ES-I3 (cell line): ENCODE data around the gene AQP9.

Source experiments
- H3K36me3 ChIP-seq: 2 replicates; pipeline ENCODE4 v1.6.1; 2013; ENCODE audit warnings: mild to moderate bottlenecking, low read length, control low read depth, moderate library complexity; ENCODE audit not compliant: insufficient read depth
- H3K4me1 ChIP-seq: 2 replicates; pipeline ENCODE4 v1.6.1; 2013; ENCODE audit warnings: mild to moderate bottlenecking, control low read depth, low read length; ENCODE audit not compliant: insufficient read depth
- H3K9ac ChIP-seq: 2 replicates; pipeline ENCODE4 v1.6.1; 2013; ENCODE audit warnings: low read depth, mild to moderate bottlenecking, low read length, moderate library complexity
- H3K9me3 ChIP-seq: 2 replicates; pipeline ENCODE4 v1.6.1; 2013; ENCODE audit warnings: mild to moderate bottlenecking, low read length, moderate library complexity; ENCODE audit not compliant: control insufficient read depth, insufficient read depth

Gene AQP9

DNA sequence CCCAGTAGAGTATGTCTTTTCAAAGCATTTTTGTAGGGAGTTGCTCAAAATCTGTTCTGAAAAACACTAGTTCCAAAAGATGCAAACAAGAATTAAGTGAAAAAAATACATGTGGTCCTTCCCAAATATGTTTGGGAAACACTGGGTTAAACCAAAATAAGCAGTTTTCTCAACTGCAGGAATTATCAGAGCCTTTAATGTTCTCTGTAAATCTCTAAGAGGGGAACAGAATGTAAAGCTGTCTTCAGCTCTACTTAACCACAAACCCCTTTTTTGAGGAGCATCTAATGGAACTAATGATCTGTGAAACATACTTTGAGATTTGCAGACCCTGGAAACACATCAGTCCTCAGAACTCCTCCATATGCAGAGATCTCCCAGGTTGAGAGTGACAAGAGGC is 9.9 kb downstream of the AQP9 start:
- Histone ChIP-seq H3K4me1 (no peaks in the 10 kb centered on the region), H3K36me3 (no peaks in the 10 kb centered on the region), H3K9ac (no peak overlapping the region), H3K9me3 (no peaks in the 10 kb centered on the region)

DNA sequence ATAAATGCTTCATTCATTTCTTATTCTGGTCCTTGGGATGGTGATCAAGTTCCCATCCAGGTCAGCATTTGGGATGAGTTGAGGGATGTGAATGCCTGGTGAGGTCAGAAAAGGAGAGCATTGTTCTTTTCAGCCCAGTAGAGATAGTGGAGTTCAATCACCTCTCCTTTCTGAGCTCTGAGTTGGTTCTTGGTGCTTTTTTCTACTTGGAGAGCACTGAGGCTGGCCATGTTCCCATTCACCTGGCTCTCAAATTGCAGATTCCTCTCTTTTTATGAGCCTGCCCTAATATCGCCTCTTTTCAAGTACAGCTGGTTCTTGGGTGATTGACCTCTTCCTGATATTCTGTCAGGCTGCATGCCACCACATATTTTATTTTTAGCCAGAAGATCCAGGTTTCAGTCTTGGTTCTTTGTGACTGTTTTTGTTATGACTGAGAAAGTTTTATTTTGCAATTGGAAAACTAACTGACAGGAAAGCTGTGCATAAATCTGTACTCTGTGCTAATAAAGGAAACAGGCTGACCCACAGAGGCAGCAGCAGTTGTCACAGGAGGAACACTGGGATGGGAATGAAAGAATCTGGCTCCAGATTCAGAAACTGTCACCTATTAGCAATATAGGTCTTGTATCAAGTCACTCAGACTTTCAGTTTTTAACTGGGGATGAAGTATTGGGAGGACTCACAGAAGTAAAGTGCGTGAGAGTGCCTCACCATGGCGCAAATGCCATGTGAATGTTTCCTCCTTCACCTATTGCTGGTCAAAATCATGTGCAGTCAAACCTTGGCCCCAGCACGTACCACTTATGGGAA is 10.7 kb downstream of the AQP9 start:
- Histone ChIP-seq H3K9me3 (no peaks in the 10 kb centered on the region), H3K36me3 (no peaks in the 10 kb centered on the region), H3K4me1 (no peaks in the 10 kb centered on the region)

DNA sequence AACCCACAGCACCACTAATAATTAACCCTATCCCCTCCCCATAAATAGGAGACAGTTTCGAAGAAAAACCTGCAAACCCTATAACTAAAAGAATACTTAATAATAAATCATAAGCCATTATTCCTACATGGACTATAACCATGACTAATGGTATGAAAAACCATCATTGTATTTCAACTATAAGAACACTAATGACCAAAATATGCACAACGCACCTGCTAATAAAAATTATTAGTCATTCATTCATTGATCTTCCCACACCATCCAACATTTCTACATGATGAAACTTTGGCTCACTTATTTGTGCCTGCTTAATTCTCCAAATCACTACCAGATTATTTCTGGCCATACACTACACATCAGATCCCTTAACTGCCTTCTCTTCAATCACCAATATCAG is 16.6 kb downstream of the AQP9 start:
- no peaks in the 10 kb centered on the region for H3K9me3 ChIP-seq
- H3K36me3 ChIP-seq = no peaks in the 10 kb centered on the region
- H3K9ac ChIP-seq = no peak overlapping the region
- no peaks in the 10 kb centered on the region for H3K4me1 ChIP-seq

More for the DNA sequence above, 10.7 kb downstream of the AQP9 start:
- no peak overlapping the region for H3K9ac ChIP-seq

DNA sequence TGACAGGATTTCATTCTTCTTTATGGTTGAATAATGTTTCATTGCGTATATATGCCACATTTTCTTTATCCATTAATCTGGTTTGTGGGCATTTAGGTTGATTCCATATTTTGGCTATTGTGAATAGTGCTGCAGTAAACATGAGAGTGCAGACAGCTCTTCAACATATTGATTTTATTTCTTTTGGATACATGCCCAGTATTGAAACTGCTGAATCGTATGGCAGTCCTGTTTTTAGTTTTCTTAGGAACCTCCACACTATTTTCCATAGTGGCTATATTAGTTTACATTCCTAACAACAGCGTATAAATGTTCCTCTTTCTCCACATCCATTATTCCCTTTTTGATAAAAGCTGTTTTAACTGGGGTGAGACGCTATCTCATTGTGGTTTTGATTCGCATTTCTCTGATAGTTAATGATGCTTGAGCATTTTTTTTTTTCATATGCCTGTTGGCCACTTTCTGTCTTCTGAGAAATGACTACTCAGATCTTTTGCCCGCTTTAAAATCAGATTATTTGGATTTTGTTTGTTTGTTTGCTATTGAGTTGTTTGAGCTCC is 21.7 kb downstream of the AQP9 start:
- H3K9me3 ChIP-seq = no peaks in the 10 kb centered on the region
- H3K4me1 ChIP-seq = no peaks in the 10 kb centered on the region
- H3K36me3 ChIP-seq = no peaks in the 10 kb centered on the region
- H3K9ac ChIP-seq = no peak overlapping the region

DNA sequence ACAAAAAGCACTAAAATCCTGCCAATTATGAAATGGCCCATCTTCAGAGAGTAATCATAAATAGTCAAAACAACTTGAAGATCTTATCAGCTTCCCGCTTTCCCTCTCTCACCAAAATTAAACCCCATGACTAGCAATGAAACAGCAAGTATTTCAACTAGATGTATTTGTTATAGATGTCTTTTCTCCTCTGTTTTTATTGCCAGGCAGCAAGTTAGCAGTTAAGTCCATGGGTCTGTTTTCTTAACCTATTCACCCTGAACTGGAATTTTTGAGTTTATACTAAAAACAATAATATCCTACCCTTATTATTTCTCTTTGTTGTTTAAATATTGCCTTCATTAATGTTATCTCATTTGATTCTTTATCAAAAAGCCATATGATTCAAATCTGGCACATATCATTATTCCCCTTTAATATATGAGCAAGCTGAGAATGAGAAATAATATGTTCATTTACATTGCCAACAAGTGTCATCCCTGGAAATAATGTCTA is 23.3 kb downstream of the AQP9 start:
- H3K9ac ChIP-seq = no peak overlapping the region
- H3K9me3 ChIP-seq = no peaks in the 10 kb centered on the region
- no peaks in the 10 kb centered on the region for H3K4me1 ChIP-seq
- no peaks in the 10 kb centered on the region for H3K36me3 ChIP-seq

DNA sequence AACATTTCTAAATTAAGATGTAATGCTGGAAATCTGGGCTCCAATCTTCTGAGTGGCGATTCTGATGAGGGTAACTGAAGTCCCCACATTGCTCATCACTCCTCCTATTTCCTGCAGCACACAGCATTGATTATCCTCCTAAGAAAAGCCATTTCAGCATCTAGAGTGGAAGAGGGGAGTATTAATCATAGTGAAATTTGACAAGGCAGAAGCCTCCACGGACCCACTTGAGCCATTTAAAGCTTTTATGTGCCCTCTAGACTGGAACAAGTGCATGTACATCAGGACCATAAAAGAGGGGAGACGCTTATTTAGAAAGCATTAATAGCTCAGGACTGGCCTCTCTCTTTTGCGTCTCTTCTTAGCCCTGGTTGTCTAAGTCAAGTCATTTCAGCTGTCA is 25.8 kb downstream of the AQP9 start:
- Histone ChIP-seq H3K4me1 (no peaks in the 10 kb centered on the region), H3K36me3 (no peaks in the 10 kb centered on the region), H3K9ac (no peak overlapping the region), H3K9me3 (no peaks in the 10 kb centered on the region)

DNA sequence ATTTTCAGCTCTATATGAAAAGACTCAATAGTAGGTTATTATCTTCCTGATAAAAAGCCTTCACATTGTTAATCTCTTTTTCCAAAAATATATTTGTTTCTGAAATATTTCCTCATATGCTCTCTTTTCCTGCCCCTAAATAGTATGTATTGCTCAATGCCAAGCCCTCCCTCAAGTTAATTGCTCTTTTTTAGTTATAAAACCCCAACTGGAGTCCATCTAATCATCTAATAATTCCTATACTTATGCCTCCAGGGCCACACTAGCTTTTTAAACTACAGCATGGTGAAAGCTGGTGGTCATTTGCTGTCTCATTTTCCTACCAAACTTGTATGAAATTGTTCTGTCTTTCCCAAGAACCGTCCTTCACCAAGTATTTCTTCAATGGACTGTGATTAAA is 26.7 kb downstream of the AQP9 start:
- no peaks in the 10 kb centered on the region for H3K4me1 ChIP-seq
- H3K9me3 ChIP-seq = no peaks in the 10 kb centered on the region
- no peaks in the 10 kb centered on the region for H3K36me3 ChIP-seq
- no peak overlapping the region for H3K9ac ChIP-seq

DNA sequence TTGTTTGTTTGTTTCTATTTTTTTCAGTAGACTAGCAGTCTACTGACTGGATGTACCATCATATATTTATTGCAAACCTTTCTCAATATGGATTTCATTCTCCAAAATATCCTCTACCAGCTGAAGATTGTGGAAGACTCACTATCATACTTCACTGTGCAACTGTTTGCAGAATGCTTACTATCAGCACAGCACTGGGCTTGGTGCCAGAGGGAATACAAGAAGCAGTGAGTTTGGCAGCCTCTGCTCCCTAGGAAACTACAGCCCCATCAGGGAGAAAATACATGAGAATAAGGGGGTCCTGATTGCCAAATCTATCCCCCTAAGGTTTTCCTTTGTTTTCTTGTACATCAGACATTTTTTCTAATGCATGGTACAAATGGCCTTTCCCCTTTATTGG is 27.5 kb downstream of the AQP9 start:
- no peaks in the 10 kb centered on the region for H3K9me3 ChIP-seq
- no peaks in the 10 kb centered on the region for H3K36me3 ChIP-seq
- no peak overlapping the region for H3K9ac ChIP-seq
- H3K4me1 ChIP-seq = no peaks in the 10 kb centered on the region

DNA sequence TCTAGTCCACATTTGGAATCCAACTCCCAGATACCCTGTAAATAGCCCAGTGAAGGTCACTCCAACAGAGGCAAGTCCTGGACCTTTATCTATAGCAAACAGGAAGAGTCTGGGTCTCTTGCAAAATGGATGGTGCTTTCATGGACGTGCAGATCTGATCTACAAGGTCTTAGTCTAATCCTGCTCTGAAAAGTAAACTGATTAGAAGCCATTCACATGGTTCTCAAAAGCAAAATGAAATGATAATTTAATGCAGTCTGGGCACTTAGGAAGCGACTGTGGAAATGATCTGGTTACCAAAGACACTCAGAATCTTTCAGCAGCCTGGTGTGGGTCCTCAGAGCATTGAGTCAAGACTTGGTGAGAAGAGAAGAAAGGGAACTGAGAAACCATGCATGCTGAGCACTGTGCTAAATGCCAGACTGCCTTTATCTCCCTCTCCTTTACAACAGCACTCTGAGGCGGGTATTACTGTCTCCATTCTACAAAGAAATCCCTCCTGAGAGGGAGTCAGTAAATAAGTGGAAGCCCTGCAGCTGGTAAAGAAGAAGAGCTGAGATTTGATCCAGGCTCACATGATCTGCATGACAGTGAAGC is 29.0 kb downstream of the AQP9 start:
- Histone ChIP-seq H3K9me3 (no peaks in the 10 kb centered on the region), H3K4me1 (no peaks in the 10 kb centered on the region), H3K9ac (no peak overlapping the region), H3K36me3 (no peaks in the 10 kb centered on the region)

DNA sequence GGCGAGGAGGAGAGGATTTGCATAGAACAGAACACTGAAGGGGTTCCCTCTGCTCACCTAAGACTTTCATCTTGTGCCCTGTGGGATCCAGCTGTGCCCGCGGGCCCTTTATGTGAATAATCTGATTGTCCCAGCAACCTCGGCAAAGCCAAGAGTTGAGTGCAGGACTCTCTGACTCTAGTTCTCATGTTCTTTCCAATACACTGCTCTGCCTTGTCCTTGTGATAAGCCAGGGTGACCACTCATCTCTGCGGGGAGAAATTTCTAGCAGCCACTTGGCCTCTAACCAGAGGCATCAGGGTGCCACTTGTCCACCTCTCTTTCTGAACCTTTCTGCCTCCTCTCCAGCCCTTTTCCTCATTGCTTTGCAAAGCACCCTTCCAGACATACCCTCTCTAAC is 31.8 kb downstream of the AQP9 start:
- no peaks in the 10 kb centered on the region for H3K4me1 ChIP-seq
- H3K9ac ChIP-seq = no peak overlapping the region
- H3K36me3 ChIP-seq = no peaks in the 10 kb centered on the region
- no peaks in the 10 kb centered on the region for H3K9me3 ChIP-seq

DNA sequence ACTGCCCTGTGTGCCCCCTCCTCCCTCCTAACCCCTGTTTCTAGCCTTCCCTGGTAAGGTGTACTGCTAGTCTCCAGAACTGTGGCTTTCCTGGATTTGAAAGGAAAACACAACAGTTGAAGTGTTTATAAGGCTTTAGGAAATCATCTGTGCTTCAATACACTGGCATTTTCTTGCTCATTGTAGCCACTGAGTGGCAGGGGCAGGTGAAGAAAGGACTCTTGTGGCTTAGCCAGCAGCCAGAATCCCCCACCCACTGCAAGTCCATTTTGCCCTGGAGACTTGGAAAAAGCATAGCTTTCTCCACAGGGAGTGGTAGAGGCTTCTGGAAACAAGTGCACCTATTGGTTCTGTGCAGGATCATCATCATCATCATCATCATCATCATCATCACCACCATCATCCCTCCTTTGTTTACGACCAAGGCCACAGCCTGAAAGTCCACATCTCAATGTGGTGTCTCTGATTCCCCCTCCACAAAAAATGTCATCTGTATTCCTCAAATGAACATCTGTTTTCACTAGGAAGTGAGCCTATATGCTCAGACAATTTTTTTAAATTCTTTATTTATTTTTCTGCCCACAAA is 33.4 kb downstream of the AQP9 start:
- H3K9ac ChIP-seq = no peak overlapping the region
- H3K4me1 ChIP-seq = no peaks in the 10 kb centered on the region
- H3K9me3 ChIP-seq = no peaks in the 10 kb centered on the region
- H3K36me3 ChIP-seq = no peaks in the 10 kb centered on the region

DNA sequence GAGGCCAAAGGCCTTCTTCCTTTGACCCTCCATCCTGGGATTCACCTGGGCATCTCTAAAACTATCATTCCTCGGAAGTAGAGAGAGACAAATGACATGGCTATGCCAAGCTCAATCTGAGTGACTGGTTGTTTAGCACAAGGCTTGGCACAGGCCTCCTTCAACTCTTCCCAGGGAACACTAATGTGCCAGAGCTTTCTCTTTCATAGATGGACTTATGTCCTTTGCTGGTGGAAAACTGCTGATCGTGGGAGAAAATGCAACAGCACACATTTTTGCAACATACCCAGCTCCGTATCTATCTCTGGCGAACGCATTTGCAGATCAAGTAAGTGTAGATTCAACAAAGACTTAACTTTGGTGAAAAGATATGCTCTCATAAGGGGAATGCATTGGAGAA is 36.5 kb downstream of the AQP9 start:
- Histone ChIP-seq H3K9ac (no peak overlapping the region), H3K4me1 (no peaks in the 10 kb centered on the region), H3K36me3 (no peaks in the 10 kb centered on the region), H3K9me3 (no peaks in the 10 kb centered on the region)

DNA sequence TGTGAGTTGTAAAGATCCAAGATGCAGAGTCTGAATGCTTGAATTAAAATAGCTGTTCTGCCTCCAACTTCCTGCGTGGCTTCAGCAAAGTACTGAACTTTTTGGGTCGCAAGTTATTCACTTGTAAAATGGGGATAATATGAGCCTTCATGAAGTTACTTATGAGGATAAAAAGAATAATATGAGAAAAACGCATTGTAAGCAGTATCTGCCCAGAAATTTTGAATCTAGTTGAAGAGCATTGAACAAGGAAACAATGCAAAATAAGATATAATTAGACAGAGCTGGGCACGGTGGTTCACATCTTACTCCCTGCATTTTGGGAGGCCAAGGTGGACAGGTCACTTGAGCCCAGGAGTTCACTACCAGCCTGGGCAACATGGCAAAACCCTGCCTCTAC is 37.8 kb downstream of the AQP9 start:
- Histone ChIP-seq H3K9me3 (no peaks in the 10 kb centered on the region), H3K36me3 (no peaks in the 10 kb centered on the region), H3K9ac (no peak overlapping the region), H3K4me1 (no peaks in the 10 kb centered on the region)

DNA sequence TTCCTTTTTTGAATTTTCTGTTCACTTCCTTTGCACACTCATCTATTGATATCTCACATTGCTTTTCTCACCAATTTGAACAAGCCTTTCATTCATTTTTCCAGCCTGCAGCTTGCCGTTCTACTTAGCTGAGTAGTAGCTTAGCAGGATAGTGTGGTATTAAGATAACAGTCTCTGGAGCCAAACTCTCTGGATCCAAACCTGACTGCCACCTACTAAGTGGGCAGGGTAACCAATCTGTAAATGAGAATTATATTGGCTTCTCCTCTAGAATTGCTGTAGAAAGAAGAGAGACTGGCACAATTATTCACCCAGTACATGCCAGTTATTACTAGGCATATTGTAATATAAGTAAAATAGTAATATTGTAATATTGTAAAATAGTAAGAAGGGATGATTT is 40.5 kb downstream of the AQP9 start:
- no peaks in the 10 kb centered on the region for H3K4me1 ChIP-seq
- no peaks in the 10 kb centered on the region for H3K9me3 ChIP-seq
- H3K9ac ChIP-seq = no peak overlapping the region
- H3K36me3 ChIP-seq = no peaks in the 10 kb centered on the region

DNA sequence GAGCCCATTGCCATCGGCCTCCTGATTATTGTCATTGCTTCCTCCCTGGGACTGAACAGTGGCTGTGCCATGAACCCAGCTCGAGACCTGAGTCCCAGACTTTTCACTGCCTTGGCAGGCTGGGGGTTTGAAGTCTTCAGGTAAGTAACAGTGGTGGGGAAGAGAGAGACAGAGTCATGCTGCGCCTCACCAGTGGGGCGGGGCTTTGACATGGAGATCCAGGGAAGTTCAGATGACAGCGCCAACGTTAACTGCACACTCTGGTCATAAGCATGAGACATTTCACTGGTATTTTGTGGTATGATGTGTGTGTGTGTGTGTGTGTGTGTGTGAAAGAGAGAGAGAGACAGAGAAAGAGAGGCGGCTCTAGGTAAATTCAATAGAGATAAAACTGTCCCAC is 41.0 kb downstream of the AQP9 start:
- no peaks in the 10 kb centered on the region for H3K4me1 ChIP-seq
- H3K36me3 ChIP-seq = no peaks in the 10 kb centered on the region
- H3K9me3 ChIP-seq = no peaks in the 10 kb centered on the region
- no peak overlapping the region for H3K9ac ChIP-seq
